H7 (cell line): ENCODE data around the gene TTLL10. TPM values are rescaled to one million over a fixed set of nuclear protein-coding genes. Genes with fewer than 3 reads are reported as not detected.
A peak's percentile ranks its signal among the peaks of the same experiment; 100 is the strongest.

Experiments
- DNase-seq: peaks from one replicate; pipeline ENCODE4 v3.0.0; 2012
- H3K27me3 ChIP-seq: 2 replicates; pipeline ENCODE4 v1.6.0; 2011; ENCODE audit warnings: mild to moderate bottlenecking, low read length; ENCODE audit not compliant: control insufficient read depth, insufficient read depth
- H3K36me3 ChIP-seq: replicated peaks from 2 replicates; pipeline ENCODE4 v1.5.1; 2011; ENCODE audit warnings: low read length; ENCODE audit not compliant: control insufficient read depth, insufficient read depth
- H3K4me3 ChIP-seq: 2 replicates; pipeline ENCODE4 v1.5.1; 2011; ENCODE audit warnings: low read depth, mild to moderate bottlenecking, control low read depth, low read length, moderate library complexity; ENCODE audit not compliant: insufficient read depth
- total RNA-seq: library from RNA; depleted of rRNA; stranded (reverse); fragments of >200 nt; shearing (Covaris generic); gene quantifications from 2 replicates; pipeline ENCODE4 v1.2.3, GENCODE V29; 2014; rRNA removed

The TTLL10 gene
- total RNA-seq, result not detected in 2 replicates

DNA sequence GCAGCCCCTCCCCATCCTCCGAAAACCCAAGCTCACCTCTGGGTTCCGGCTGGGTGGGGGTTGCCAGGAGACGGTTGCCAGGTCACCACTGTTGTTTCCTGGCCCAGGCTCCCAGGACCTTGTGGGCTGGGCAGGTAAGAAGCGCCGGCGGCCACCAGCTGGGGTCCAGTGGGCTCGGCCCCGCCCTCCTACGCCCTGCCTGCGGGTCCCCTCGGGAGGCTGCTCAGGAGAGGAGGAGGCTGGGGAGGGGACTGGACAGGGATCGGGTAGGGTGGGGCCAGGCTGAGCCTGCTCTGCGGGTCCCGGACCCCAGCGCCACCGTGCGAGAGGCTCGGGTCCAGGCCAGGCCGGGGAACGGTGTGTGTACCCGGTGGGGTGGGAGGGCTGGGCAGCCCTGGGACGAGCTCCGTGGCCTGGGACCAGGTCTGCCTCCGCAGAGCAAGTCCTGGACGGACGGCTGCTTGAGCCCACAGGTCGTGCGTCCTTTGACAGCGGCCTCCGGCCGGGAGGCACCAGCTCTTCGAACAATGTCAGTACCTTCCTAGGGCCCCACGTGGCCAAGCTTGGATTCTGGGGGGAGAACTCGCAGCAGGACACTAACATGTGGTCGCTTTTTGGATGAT, at the start of gene TTLL10:
TTLL10 (plus strand) TSS at position 88 of the 623 bp plus-strand sequence. CDS start 5,336 bp downstream, outside the sequence.
- DNase-seq, result peak; percentile 95
- Histone ChIP-seq H3K4me3 (no peak within 1 kb of the TSS), H3K36me3 (no peaks in the 10 kb centered on the region), H3K27me3 (no peaks in the 10 kb centered on the region)

- no peaks in the 10 kb centered on the region for H3K36me3 ChIP-seq
These were observed 49.2 kb upstream of the TTLL10 start for GRCh38 chr1:1124508-1124785.

GRCh38 chr1:1124786-1125642, 48.7 kb upstream of the TTLL10 start:
- H3K27me3 ChIP-seq, result no peaks in the 10 kb centered on the region; the same call in 1 of the 2 replicates
- no peak overlapping the region for H3K4me3 ChIP-seq
- no peaks in the 10 kb centered on the region for H3K36me3 ChIP-seq
- peak; percentile 67 for DNase-seq

More at GRCh38 chr1:1124508-1124785, 49.2 kb upstream of the TTLL10 start:
- H3K4me3 ChIP-seq, result no peak overlapping the region
- peak; percentile 53 for DNase-seq
- H3K27me3 ChIP-seq, result peaks cover under 1% of the 10 kb centered on the region; the same call in 1 of the 2 replicates

DNA sequence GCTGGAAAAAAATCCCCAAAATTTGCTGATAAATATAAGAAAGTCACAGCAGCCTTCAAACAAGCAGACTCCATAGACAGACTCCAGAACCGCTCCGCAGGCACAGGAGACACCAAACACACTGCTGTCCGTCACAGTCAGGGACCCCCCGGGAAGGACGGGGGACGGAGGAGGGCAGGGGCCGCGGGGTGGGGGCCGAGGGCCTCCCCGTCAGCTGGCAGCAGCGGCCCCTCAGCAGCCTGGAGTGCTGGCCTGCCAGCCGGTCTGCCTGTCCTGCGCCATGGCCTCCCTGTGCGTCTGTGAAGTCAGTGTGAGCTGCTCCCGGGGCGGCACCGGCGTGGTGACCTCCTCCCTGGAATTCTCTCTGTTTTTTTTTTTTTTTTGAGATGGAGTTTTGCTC, 47.7 kb upstream of the TTLL10 start:
- peak; percentile 62 for DNase-seq
- Histone ChIP-seq H3K36me3 (no peaks in the 10 kb centered on the region), H3K4me3 (no peak overlapping the region), H3K27me3 (no peaks in the 10 kb centered on the region; the same call in 1 of the 2 replicates)

- peak; percentile 57 for DNase-seq
- no peaks in the 10 kb centered on the region for H3K36me3 ChIP-seq
- H3K27me3 ChIP-seq, result no peaks in the 10 kb centered on the region; the same call in 1 of the 2 replicates
- no peak overlapping the region for H3K4me3 ChIP-seq
These were observed 45.9 kb upstream of the TTLL10 start for GRCh38 chr1:1127551-1128451.

- H3K36me3 ChIP-seq, result no peaks in the 10 kb centered on the region
- H3K4me3 ChIP-seq, result no peak overlapping the region
- DNase-seq, result no peak
- no peaks in the 10 kb centered on the region for H3K27me3 ChIP-seq
These were observed 45.1 kb upstream of the TTLL10 start for GRCh38 chr1:1128454-1129139.

DNA sequence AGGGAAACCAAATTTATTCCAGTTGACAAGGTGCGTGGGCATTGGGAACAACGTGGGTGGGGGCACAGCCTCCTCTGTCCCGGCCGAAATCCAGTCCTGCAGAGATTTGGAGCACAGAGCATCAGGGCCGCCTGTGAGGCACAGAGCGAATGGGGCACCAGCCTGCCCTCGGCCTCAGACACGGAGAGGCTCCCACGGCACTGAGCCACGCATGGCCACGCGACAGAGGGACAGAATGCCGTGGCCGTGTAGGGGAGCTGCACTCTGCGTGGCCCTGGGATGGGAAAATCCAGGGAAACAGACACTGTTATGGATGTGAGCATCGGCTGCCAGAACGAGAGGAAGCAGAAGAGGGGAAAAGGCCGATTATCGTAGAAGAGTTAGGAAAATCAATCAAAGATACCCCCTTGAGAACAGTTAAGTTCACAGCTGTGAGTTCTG, 44.3 kb upstream of the TTLL10 start:
- no peak overlapping the region for H3K4me3 ChIP-seq
- no peaks in the 10 kb centered on the region for H3K36me3 ChIP-seq
- DNase-seq, result no peak
- no peaks in the 10 kb centered on the region for H3K27me3 ChIP-seq

- H3K36me3 ChIP-seq, result no peaks in the 10 kb centered on the region
- no peaks in the 10 kb centered on the region for H3K27me3 ChIP-seq
- no peak for DNase-seq
- no peak overlapping the region for H3K4me3 ChIP-seq
These were observed 43.2 kb upstream of the TTLL10 start for GRCh38 chr1:1130206-1131120.

DNA sequence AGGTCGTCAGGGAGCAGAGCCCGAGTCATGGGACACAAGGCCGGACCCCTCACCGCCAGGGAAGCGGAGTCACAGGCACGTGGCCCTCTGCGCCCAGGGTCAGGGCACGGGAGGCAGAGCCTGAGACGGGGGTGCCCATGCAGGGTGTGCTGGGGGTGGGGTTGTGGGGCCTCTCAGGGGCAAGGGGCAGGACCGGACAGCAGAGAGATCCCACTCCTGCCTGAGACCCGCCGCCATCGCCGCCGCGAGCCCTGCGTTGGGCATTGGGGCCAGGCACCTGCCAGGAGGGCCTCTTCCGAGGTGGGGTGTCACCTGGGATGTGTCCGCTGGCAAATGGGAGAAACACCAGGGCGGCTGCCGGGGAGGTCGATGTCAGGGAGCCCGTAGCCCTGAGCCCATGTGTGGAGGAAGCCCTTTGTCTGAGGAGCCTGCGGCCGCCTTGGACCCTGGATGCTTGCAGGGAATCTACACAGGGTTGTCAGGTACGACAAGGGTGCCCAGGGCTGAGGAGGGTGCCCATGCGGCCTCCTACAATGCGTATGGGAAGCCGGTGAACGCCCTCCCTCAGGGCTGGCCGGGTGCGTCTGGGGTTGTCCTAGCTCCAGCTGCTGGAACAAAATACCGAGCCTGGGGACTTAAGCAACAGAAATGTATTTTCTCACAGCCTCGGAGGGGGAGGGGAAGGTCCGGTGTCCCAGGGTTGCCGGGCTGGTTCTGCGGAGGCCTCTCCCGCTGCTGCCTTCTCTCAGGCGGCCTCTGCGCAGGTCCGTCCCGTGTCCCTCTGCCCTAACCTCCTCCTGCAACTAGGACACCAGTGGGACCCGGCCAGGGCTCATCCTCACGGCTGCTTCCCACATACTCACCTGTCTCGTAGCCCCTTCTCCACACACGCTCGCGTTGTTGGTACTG, 41.4 kb upstream of the TTLL10 start:
- Histone ChIP-seq H3K4me3 (no peak overlapping the region), H3K27me3 (no peaks in the 10 kb centered on the region; the same call in 1 of the 2 replicates), H3K36me3 (no peaks in the 10 kb centered on the region)
- no peak for DNase-seq

DNA sequence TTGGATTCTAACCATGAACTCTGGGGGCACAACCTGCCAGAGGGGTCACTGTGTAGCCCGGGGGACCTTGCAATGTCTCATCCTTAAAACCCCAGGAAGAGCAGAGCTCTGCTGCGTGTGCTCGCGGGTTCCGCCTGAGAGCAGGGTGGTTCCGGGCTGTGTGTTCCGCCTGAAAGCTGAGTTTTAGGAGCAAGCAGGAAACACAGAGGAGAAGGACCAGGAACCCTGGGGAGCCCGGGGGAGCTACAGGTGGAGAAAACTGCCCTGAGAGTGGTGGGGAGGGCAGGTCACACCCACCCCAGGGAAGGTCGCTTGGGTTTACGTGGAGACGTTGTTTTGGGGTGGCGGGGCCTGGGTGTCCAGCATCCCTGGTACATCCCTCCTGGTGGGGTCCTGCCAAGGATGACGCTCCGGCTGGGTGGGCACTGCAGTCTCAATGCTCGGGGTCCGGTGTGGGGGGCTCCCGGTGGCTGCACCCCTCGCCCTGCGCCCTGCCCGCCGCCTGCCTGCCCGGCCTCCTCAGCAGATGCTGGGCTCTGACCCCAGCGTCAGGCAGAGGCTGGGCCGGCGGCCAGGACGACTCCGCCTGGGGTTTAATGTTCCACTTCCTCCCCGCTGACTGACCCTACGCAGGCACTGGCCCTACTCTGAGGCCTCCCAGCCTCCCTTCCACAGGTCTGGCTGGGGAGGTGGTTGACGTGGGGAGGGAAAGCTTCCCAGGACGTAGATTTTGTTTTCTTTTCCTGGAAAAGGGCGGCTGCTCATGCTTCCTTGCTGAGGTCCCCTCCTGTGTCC, 40.5 kb upstream of the TTLL10 start:
- no peak for DNase-seq
- H3K4me3 ChIP-seq, result no peak overlapping the region
- no peaks in the 10 kb centered on the region for H3K36me3 ChIP-seq
- H3K27me3 ChIP-seq, result no peaks in the 10 kb centered on the region; the same call in 1 of the 2 replicates

- Histone ChIP-seq H3K36me3 (no peaks in the 10 kb centered on the region), H3K4me3 (no peak overlapping the region), H3K27me3 (no peaks in the 10 kb centered on the region; the same call in 1 of the 2 replicates)
- no peak for DNase-seq
These were observed 39.2 kb upstream of the TTLL10 start for GRCh38 chr1:1134300-1134970.
